ENCODE data around the gene SIGLECL1.

The SIGLECL1 gene

DNA sequence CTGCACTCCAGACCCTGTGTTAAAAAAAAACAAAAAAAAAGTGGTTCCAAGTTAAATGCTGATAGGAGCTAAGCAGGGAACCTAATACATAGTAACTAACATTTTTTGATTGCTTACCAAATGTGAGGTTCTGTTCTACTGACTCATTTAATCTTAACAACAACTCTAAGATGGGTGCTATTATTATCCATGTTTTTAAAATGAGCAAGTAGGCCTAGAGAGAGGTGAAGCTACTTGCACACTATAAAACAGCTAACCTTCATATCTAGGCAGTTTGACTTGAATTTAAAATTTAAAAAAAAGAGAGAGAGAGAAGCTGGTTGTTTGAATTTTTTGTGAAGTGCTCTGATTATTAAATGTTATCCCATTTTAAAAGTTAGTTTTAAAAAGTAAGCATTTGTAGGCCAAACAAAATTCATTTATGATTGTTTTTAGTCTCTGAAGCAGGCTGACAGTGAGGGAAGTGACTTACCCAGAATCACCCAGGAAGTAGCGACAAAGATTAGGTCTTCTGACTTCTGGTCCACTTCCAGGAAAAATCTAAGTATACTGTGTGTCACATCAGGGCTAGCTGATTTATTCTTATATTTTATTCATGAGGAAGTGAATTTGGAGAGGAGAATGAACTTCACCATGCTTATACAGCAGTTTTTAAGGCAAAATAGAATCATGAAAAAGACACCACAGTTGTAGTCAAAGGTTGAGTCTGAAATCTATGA lies 2.4 kb downstream of the SIGLECL1 start:
- DNase-seq: no peak

DNA sequence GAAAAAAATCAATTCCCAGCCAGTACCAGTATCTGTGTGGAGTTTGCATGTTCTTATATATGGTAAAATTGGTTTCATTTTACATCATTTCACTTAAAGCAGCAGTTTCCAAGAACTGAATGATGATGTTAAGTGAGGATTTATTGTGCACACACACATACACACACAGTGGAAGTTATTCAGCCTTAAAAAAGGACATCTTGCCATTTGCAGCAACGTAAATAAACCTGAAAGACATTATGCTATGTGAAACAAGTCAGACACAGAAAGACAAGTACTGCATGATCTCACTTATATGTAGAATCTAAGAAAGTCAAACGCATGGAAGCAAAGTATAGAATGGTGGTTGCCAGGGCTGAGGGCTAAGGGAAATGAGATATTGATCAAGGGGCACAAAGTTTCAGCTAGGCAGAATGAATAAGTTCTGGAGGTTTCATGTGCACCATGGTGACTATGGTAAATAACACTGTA lies 5.3 kb downstream of the SIGLECL1 start:
- DNase-seq: no peak

DNA sequence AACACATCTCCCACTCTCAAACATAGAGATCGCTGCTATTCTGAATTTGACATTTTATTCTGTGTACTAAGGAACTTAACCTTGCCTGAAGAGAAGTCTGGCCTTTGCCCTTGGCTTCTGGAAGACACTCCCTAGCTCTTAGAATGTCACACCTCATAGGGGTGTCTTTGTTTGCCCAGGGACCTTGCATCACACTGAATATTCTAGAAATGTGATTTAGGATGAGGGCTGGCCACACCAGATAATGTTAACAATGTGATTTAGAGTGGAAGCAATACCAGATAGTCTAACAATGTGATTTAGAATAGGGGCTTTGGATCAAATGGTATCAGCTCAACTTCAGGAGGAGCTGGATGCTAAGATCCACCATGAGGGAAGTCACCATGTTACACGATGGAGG lies 6.6 kb downstream of the SIGLECL1 start:
- DNase-seq: no peak

DNA sequence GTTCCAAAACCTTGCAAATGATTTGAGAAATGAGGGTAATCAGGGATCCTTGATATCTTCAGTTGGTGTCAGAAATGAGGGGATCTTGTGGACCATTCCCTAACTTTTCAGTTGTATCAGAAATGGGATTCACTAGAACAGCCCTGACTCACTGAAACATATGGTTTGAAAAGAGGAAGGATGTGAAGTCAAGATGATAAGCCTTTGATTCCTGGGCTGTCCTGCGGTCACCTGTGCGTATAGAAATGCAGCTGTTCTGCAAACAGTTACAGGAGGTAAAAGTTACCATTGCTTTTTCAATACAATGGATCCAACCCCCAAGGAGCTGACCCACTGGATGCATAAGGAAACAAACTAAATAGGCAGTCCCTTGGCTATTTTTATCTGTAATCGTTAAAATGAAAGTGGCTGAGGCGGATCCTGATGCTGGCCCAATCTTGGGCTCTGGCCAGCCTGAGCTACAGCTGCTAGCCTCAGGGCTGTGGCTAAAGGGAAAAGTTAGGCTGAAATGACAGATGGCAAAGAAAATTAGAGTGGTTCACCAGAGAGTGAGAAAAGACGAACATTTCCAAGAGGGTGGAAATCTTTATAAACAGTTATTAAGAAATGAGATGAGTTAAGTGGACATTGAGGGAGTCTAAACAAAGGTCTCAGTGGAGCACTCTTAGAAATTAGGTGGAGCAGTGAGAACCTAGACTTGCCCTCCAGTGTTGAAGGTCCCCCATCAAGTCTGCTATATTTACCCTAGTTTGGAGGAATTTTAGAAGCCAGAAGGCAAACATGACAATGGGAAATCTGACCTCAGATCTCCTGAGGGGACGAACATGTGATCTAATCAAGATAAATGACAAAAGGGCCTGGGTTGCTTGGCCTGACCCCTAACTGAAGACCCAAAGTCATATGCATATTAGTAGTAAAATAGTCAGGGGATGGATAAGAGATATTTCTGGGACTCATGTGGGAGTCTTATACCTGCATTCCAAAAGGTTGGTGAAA lies 7.6 kb downstream of the SIGLECL1 start:
- no peak for DNase-seq

DNA sequence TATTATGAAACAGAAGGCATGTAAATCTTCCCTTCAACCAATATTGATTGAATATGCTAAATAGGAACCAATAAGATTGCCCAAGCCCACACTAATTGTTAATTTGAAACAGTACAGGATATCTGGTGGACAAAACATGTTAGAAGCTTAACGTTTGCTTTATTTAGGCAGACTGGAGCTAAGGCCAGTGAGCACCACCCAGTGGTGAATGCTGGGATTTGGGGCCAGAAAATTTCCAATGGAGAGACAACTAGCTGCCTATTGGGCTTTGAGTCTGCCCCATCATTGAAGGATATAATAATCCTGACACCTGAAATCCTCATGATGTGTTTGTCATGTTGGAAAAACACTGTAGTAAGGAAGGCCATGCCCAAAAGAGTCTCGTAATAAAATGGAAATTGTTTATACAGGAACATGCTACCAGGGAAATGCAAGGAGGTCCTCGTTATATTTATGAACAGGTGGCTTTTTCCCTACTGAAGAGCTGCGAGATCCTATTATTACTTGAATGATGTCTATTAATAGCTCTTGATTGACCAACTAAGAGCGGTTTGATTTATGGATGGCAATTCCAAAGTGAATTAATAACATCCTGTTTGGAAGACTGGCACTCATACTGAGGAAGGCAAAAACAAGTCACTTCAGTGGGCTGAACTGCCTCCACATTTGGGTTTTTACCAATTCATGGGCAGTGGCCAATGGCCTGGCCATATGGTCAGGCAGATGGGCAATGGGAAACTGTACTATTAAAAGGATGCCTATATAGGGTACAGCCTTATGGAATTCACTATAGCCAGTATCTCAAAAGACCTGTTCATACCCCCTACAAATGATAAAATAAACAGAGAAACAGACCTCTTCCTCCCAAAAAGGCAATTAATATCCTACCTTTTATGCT lies 8.7 kb downstream of the SIGLECL1 start:
- DNase-seq: no peak

DNA sequence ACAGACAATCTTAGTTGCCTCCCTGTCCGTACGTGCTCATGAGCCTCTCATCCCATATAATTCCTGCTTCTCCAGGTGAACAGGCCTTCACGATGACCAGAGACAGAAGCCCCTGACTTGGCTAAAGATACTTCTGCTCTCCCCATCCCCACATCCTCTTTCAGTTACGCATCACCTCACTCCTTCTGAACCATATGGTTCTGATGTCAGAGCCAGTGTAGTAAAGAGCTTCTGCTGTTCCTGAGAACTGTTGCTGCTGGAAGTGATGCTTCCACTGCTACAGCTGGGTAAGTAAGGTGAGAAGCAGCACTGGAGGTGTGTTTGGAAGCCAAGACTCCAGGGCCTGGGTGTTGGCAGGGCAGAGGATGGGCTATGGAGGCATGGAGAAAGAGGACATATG lies 12.9 kb downstream of the SIGLECL1 start:
- DNase-seq: no peak

DNA sequence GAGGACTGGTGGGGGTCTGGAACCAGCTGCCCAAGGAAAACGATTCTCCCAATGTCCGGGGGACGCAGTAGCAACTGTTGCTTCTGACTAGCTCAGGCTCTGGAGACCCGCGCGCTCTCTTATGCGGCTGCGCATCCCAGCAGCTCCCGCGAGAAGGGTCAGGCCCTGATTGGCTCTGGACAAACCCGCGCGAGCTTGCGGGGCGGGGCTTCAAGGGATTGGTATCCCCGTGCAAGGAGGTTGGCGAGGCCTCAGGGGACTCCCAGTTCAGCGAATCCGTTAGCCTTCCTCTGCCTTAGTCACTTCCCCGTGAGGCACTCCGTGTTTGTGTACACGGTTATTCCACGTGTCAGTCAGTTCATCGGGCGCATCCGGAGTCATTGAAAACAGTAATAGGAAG lies 20.2 kb downstream of the SIGLECL1 start:
- no peak for DNase-seq

DNA sequence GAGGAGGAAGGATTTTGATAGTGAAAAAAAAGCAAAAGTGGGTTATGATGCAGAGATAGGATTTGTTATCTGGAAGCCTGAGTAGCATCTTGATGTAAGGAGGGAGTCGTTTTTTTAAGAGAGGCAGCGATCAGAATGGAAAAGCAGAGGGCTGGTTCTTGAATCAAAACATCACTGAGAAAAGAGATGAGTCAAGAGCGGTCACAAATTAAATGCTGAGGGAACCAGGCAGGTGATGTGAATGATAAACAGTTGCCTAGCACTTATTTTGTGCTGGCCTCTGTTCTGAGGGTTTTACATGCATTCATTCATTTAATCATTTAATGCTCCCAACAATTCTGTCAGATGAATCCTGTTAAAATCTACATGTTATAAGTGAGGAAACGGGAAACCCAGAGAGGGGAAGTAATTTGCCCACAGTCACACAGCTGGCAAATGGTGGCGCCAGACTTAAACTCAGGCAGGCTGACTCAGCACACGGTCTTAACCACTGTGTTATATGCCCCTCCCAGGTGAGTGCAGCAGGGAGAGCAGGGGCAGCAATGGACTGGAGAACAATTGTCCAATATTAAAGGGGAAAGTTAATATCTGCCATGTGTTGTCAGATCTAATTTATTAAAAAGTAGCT lies 21.4 kb downstream of the SIGLECL1 start:
- DNase-seq: no peak

DNA sequence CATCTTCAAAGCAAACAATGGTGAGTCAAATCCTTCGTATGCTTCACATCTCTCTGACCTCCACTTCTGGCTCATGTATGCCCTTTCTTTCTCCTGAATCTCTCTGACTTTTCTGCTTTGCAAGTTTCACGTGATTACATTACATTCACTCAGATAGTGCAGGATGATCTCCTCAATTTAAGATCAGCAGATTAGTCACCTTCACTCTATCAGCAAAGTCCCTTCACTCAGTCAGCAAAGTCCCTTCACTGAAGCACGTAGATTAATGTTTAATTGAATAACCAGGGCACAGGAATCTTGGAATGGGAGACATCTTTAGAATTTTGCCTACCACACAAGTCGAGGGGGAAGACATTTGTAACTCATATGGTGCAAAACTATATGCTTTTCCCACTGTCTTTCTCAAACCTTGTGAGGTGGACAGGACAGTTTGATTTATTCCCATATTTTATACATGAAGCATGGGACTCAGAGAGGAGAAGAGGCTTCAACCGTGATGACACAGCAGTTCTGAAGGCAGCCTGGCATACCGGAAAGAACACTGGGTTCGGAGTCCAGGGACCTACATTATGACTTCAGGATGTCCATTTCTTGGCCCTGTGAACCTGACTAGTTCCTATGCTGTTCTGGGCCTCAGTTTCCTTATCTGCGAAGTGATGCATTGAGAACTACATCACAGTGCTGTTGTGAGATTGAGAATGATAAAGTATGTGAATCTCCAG lies 23.3 kb downstream of the SIGLECL1 start:
- DNase-seq: no peak

DNA sequence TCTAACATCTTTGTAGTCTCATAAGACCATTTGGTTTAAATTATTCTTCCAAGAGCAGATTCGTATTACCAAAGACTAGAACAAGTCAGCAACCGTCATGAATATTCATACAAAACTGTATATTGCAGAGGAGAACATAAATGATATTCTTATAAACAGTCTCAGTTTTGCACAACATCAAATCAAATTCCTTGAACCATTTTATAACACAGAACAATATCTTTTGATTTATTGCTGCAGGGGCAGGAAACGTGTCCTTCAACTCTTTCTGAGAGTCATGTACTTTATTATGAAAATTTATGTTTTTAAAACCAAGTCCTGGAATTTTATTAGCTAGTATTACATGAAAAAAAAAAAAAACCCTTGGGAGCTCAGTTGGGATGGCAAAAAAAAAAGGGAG lies 26.2 kb downstream of the SIGLECL1 start:
- no peak for DNase-seq

DNA sequence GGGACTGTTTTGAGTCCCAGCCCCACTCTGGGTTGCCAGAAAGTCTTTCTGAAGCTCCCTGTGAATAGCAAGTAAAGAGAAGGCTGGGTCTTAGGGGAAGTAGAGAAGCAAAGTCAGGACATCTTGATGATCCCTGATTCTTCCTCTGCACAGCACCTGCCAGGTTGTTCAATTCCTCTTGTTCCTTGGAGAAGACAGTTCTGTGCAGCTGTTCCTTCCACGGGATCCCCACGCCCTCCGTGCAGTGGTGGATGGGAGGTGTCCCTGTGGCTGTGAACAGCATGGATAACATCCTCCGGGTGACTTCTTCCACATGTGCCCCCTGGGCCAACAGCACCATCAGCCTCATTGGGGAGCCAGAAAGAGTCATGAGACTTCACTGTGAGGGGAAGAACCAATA lies 31.5 kb downstream of the SIGLECL1 start:
- DNase-seq: no peak

DNA sequence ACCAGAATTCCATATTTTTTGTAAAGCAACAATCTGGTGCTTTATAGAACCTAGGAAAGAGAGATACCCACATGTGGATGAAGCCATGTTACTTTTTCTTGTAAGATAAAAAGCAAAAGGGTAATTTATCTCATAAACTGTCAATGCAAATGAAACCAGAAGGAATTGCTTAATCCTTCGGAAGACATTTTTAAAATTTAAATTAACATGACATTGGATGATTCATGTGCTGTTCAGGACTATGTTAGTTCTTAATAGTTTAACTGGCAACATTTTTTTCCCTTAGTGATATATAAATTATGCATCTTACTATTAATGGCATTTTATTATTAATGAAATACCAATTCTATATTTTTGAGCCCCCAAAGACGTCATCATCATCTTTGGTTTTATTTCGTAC lies 34.8 kb downstream of the SIGLECL1 start:
- no peak for DNase-seq

DNA sequence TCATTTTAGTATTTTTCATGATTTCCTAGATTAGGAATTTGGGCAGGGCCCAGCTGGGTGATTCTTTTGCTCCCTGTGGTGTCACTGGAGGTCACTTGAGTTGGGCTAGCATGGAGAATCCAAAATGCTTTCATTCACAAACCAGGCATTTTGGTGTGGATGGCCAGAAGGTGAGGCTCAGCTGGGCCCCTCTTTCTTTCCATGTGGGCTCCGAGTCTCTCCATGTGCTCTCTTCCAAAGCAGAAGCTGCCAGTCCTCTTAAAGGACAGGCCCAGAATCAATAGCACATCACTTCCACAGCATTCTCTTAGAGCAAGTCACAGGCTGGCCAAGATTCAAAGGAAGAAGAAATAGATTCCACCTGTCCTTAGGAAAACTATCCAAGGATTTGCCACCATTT lies 38.8 kb downstream of the SIGLECL1 start:
- no peak for DNase-seq

DNA sequence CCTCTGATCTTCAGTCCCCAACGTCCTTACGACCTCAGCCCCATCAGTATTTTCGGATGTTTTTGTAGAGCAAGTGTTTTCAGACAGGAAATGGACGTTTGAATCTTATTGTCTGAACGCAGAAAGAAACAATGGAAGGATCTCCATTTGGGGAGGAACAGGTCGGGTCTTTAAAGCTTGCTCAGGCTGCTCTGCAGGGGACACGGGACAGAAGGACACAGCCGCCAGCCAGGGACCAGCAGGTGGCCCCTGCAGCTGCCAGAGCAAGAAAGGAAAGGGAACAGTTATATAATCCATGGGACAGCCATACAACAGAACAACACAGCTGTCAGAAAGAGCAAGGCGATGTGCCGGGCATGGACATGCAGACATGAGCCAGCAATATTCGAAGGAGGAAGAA lies 42.1 kb downstream of the SIGLECL1 start:
- DNase-seq: no peak

DNA sequence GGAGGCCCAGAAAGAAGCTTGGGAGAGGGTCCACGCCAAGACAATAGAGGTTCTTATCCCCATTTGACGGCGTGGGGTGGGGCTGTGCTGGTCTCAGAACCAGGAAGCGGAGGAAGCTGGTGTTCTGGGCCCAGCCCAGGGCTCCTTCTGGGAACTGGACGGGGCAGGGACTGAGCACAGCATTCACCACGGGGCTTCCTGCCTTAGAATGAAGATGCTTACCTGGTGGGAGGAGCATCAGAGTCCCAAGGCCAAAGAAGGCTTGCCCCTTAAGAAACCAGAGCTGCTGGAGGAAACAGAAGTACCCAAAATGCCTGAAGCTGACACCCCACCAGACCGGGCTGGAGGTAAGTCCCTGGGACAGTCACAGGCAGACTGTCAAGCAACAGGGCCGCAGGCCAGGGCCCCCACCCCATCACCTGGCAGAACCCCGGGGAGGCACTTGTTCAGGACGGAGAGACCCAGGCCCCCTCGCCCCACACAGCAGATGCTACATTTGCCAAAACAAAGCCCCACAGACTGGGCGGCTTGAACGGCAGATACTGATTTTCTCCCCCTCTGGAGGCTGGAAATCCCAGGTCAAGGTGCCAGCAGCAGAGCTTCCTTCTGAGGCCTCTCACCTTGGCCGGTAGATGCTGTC lies 42.8 kb downstream of the SIGLECL1 start:
- no peak for DNase-seq

DNA sequence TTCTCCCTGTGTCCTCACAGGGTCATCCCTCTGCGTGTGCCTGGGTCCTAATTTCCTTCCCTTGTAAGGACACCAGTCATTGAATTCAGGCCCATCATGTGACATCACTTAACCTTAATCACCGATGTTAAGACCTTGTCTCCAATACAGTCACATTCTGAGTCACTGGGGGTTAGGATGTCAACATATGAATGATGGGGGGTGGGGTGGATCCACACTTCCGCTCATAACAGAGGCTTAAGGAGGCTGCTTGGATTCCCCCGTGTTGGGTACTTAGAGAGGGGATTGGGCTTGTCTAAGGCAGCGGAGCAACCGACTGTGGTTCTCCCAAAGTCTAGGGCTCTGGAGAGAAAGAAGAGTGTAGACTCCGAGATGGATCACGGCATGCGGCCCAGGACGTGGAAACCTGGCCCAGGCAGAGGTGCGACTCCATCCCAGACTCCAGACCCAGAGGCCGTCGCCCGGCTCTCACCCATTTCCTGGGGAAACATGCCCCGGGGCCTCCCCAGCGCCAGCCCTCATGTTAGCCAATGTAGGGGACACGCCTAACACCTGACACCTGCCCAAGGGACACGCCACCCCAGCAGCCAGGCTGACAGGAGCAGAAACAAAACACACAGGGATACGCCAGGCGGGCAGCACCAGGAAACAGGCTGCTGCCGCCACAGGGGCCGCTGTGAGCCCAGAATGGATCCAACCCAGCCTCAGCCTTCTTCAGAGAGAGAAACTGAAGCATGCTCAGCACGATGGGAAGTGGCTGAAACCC lies 43.5 kb downstream of the SIGLECL1 start:
- DNase-seq: no peak

DNA sequence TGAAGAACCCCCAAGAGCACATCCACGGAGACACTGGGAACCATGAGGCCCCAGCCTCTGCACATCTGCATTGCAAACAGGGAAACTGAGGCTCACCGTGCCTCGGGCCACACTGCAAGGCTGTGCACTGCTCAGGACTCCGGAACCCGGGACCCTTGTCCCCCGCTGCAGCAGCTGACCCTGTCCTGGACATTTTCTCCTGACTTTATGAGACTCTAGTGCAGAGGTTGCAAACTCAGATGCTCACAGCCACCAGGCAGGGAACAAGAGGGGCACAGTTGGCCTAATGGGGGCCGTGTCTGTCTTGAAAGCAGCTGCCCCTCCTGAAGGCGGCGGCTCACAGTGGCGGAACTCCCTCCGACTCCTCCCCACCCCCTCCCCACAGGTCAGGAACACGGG lies 44.1 kb downstream of the SIGLECL1 start:
- no peak for DNase-seq

DNA sequence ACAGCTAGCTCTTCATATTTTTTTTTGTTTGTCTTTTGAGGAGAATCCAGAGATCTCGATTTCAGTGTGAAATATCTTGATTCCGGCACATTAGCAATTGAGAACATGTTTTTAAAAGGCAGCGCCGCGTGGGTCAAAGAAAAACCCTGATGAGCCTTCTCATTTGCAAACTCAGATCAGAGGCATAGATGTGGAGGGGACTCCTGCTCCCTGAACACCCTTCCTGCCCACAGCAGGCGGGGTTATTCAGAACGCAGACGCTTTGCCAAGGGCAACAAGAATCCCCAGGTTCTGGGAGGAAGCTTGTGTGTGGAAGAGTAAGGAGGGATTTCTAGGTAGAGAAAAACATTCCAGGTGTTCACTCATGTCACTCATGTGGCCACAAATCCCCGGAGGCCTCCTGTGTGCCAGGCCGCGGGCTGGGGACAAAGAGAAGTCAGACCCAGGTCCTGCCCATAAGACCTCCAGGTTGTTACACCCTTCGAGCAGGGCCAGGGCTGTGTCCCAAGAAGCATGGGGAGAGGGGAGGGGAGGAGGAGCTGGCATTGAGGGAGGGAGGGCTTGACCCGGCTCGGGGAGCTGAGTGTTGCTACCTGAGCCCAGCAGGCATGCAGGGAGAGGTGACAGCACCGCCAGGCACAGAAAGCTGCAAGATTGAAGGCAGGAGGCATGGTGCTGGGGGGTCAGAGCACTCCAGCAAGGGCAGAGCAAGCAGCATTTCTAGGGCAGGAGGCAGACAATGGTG lies 44.7 kb downstream of the SIGLECL1 start:
- DNase-seq: no peak

DNA sequence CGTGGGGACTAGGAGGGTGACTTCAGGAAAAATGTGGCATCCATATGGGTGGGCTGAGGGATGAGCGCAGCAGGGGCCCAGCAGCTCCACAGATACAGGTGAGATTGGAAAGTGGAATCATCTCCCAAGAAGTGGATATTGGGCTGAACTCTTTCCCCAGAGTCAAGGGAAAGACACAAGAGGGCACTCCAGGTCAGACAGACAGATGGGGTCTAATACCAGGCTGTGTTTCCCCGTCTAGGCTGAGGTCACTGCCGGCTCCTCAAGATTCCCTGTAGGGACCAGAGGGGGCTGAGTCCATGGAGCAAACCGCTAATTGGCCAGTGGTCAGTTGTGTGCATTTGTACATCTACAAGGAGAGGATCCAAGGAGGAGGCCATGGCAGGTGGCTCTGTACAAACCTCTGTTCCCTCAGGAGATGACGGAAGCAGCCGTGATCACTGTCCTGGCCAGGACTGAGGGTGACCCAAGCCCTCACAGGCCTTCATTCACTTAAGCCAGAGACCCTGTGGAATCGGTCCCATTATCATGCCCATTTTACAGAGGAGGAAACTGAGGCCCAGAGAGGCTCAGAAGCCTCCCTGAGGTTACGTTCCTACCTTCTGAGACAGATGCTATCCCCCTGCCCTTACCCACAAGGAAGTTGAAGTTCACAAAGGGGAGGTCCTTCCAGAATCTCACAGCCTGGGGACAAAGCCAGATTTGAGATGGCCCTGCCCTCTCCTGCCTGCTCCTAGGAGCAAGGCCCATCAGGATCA lies 45.6 kb downstream of the SIGLECL1 start:
- no peak for DNase-seq
